Stimulated activated naive CD4-positive, alpha-beta T cell treated with Interleukin-2 at 50 U/mL for 16 hours (primary cell): ENCODE measurements around the gene C1QTNF8.

Experiments used
- DNase-seq: peaks from one replicate; lab custom pipeline; 2025; lab: John Stamatoyannopoulos, UW

Gene C1QTNF8

DNA sequence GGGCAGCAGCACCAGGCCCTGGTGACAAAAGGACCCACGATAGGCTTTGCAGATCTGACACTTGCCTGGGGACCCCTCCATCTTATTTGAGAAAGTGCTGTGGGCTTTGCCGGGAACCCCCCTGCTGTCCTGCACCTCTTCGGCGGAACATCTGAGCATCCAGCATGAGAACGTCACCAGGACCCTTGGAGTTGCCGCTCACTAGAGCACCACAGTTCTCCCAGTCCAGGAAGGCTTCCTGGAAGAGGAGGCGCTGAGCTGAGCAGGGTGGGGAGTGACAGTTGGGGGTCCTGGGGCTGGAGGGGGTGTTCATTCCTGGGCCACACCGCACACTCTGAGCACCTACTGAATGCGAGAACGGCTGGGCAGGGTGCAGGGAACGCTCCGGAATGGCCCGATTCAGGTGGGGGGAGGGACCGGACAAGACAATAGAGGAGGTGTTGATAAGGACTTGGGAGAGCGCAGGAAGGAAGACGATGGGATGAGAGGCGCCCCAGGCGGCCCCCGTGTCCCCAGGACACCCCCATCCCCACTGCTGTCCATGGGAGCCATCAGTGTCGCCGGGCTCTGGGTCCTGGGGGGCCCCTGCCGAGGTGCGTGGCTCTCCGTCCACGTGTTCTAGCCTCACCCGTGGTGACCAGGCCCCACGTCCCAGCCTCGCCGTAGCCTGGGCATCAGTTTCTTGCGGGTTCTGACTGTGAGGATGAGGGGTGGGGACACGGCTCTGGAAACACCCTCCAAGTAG is 32.1 kb upstream of the C1QTNF8 start:
- no peak for DNase-seq

DNA sequence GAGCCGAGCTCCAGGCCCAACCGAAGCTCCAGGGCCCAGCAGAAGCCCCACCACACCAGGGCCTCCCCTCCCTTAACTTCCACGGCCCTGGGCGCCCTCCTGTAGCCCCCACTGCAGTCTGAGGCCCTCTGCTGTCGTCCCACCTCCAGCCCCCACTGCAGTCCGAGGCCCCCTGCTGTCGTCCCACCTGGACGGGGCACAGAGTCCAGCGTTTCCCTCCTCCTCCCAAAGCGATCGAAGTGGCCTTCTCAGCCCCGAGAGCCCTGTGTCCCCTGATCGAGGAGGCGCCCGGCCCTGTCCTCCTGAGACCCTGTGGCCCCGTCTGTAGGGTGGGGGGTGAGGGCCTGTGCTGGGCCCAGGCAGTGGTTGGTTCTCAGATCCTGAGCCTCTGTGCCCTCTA is 31.1 kb upstream of the C1QTNF8 start:
- no peak for DNase-seq

DNA sequence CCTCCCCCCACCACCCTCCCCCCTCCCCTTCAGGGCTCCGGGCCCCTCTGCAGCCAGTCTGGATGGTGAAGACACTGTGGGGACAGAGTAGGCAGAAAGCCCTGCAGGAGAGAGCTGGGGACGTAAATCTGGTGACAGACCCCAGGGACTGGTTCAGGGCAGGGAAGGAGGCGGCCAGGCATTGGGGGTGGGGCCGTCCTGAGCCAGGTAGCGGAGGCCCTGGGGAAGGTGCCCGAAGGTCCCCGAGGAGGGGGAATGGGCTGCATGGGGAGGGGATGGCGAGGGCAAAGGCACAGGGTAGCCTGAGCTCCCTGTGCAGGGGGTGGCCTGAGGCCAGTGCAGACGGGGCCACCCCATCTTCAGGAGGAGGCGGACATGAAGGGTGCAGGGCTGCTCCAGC is 30.5 kb upstream of the C1QTNF8 start:
- DNase-seq: no peak

DNA sequence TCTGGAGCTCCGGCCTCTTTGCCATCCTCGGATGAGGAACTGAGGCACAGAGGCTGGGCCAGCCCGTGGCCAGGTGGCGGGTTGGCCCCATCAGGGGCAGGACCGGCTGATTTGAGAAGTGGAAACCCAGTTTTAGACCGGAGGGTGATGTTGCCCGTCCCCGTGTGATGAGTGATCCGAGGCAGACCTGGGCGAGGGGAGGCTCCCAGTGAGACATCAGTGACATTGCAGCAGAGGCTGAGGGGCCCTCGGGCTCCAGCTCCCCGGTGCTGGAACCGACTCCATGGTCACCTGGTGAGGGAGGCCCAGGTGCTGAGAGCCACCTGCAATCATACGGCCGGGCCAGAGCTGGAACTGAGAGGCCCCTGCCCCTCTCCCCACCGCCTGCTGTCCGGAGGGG is 30.0 kb upstream of the C1QTNF8 start:
- DNase-seq: no peak

DNA sequence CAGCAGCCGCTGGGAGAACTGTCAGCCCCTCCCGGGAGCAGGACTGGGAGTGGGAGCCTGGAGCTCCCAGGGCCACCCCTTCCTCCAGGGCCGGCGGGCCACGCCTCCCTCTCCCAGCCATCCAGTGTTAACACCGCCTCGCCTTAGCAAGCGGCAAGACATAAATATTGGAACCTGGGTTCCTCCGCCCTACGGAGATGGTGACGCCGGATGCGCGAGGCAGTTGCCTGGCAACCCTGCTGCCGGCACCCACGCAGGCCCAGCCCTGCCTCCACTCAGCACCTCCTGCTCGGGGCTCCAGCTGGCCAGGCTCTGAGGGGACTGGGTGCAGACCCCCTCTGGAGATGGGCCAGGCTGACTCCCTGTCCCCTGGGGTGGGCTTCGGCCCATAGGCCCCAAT is 29.4 kb upstream of the C1QTNF8 start:
- DNase-seq: peak; percentile 21

DNA sequence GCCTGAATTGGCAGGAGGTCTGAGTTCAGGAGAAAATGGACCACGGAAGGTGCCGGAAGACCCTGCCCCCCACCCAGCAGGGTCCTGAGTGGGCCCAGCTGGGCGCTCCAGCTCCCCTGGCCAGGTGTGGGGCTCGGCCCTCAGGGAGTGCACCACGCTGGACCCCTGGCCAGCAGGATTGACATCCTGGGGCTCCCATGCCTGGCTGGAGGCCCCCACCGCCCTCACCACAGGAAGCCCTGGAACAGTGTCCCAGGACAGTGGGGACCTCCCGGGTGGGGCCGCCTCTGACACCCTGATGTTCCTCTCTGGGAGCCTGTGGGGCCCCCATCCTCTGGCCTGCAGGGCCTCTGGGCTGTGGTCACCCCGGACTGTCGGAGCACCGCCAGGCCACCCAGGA is 28.8 kb upstream of the C1QTNF8 start:
- no peak for DNase-seq

DNA sequence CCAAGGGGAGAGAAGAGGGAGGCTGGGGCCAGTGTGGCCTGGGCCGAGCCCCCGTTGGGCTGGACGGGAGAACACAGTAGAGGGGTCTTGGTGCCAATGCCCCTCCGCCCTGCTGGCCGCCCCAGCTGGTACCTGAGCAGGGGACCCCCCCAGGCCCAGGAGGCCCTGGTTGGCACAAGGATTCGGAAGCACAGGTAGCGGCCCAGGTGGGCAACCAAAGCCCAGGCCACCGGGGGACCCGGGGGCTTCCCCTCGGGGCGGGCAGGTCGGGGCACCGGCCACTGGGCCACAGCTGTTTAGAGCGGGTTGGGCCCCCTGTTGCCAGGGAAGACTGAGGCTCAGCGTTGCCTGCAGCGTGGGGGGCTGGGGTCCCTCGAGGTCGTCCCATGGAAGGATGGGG is 28.2 kb upstream of the C1QTNF8 start:
- DNase-seq: no peak

DNA sequence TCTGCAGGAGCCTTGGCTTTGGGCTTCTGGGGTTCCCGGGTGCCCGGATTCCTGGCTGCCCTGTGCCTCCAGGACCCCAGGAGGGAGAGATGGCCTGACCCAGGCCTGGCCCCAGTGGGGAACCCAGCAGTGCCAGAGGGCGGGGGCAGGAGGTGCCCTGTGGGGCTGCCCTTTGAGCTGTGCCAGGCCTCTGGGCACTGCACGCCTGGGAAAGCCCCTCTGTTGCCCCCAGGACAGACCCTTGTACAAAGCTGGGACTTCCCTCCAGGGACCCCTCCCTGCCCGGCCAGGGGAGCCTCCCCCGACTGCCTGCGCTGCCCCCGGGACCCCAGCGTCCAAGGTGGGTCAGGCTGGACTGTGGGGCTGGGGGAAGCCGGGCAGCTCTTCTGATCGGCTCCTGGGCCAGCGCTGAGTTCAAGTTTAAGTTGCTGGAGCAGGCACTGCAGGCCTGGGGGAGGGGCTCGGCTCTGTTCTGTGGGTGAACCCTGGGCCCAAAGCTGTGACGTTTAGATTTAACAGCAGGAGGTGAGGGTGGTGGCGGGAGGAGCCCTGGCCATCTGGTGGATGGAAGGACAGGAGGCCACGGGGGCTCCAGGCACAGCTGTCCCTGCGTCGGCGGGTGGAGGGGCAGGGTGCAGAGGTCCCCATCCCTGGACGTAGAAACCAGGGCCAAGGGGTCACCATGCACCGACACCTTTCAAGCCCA is 27.6 kb upstream of the C1QTNF8 start:
- no peak for DNase-seq

DNA sequence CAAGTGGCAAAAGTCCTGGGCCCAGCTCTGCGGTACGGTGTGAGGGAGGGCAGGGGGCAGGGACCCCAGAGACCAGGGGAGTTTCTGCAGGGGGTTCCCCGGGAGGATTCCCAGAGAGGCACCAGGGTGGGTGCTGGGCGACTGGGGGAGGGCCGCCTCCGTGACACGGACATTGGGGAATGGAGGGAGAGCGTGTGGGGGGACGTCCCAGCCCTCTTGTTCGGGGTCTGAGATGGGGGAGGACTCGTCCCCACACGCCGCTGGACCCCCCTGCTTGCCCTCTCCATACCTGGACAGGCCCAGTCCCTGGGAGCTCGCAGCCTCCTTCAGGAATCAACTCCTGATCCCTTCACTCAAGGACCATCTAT is 26.3 kb upstream of the C1QTNF8 start:
- DNase-seq: no peak

DNA sequence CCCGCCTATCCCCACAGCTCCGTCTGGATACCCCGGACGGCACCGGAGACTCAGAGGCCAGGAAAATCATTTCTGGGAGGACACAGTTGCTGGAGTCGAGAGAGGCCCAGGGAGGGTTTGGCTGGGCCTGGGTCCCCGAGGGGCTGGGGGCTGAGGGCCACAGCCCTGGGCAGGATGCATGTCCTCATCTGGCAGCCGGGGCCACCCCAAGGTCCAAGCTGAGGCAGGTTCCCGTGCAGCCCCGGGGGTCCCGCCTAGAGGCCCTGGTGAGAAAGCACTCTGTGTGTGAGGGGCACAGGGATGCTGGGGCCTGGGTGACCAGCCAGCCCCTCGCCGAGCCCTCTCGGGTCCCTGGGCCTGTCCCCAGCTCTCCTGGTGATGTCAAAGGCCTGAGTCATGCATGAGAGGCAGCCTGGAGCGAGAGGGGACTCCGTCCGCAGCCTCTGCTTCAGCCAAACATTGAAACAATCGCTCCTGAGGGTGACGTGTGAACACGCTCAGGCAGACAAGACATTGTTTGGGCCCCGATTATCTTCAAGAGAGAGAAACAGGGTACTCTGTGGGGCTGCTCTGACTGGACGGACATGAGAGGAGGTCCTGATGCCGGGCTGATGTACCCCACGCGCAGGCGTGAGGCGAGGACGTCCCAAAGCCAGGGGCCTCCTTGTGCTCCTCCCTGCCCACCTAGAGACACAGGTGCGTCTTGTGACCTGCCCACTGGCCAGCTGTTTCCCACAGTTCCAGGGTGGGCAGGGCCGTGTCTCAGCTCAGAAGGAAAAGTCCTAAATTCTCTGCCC is 25.8 kb upstream of the C1QTNF8 start:
- DNase-seq: no peak

DNA sequence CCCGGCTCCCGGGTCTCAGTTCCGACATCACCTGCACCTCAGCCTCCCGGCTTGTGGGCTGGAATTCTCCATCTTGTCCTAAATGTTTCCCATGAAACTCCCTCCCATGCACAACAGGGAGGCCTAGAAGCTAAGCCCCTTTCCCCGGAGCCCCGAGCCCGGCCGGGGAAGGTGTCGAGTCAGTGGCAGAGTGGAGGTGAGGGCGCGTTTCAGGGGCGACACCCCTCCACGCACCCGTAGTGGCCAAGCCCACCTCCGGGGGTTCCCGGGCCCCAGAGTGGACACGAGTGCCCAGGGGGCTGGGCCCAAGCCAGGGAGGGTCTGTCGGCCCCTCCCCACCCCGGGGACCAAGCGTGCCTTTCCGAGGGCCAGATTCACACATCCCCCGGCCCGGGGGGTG is 25.0 kb upstream of the C1QTNF8 start:
- DNase-seq: no peak

DNA sequence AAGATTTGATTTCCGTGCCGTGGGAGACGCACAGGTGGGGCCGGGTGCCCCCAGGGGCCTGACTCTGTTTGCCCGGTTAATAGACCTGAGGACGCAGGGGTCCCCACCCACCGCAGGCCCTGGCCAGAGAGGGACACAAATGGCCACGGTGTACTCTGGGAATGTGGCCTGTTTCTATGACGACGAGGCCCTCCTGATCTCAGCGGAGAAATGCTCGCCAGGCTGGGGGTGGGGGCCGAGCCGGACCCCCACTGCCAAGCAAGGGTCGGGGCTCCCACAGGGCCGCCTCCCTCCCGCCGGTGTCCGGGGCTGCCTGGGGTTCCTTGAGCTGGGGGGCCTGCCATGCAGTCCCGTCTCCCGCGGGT is 24.5 kb upstream of the C1QTNF8 start:
- DNase-seq: no peak

DNA sequence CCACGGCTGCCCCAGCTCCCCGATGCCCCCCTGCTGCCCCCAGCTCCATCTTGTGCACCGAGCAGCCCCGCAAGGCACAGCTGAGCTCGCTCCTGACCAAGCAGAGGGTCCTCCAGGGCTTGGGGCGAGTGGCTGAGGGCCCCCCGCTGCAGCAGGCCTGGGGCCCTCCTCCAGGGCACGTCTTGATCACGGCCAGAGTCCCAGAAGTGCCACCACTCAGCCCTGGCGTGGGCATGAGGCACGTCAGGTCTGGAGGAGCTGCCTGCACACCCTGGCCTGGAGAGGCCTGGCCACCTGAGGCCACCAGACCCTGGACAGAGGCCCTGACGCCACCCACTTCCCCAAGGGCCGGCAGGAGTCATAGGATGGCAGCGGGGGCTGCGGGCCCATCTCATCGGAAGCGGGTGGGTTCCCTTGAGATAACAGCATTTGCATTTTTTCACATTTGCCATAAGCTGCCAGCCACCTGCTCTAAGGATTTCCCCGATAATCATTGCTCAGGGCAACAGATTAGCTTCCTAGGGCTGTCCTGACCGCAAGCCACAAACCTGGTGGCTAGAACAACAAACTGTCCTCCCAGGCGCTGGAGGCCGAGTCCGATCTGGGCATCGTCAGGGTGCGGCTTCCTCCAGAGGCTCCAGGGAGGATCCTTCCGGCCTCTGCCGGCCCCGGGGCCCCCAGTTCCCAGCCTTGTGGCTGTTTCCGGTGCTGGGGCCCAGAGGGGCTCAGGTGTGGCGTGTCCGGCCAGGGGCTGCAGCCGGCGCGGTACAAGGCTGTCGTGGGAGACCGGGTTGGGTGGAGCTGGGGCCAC is 23.9 kb upstream of the C1QTNF8 start:
- DNase-seq: no peak

DNA sequence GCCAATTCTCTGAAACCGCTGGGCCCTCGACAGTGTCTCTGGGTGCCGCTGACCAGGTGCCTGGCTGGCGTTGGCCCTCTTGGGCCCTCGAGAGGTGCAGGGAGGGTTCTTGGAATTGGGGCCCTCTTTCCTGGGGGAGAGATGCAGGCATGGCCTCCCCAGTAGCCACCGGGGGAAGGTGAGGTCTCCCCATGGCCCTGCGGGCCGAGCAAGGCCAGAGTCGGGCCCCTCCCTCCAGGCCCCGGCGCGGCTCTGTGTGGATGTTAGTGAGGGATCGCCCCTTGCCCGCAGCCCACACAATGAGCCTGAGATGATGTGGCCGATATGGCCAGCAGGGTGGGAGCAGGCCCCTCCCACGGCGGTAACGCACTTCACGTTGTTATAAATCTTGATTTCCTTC is 23.1 kb upstream of the C1QTNF8 start:
- no peak for DNase-seq

DNA sequence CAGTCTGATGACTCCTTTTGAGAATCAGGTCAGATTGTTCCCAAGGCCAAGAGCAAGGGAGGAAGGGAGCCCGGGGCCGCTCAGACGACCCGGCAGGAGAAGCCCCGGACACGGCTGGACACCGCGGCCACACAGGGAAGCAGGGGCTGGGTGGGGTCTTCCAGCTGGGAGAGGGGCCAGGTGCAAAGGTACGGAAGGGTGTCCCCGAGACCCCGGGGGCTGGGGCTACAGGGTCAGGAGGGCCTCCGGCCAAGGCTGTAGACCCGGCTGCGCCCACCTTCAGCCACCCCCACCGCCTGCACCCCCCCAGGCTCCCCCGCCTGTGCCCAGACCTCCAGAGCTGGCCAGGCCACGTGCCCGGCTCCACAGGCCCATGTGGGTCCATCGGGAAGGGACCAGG is 21.9 kb upstream of the C1QTNF8 start:
- DNase-seq: no peak

DNA sequence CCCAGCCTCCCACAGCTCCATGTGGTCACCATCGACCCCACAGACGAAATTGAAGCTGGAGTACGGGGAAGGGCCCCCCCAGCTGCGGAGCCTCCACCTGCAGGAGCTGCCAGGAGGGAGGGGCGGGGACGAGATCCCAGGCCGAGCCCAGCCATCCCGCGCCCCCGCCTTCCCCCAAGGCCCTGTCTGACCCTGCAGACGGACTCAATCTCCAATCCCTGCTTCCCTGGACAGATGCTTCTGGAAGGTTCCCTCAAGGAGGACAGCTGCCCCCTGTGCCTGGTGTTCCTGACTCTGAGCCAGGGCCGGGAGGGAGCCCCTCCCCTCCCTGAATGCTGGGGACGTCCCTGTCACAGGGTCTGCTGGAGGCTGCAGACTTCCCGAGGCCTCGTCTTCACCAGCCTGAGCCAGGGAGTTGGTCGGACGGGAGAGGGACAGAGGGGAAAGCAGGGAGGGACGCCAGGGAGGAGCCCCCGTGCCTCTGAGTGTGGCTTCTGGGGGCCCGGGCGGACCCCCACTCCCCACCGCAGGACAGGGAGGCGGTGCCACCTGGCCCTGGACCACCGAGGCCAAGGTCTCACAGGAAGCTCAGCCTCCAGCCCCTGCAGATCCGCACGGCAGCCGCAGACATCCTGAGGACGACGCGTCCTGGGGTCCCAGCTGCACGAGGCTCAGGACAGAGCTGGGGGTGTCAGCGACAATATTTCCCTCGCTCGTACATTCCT is 21.3 kb upstream of the C1QTNF8 start:
- DNase-seq: no peak

DNA sequence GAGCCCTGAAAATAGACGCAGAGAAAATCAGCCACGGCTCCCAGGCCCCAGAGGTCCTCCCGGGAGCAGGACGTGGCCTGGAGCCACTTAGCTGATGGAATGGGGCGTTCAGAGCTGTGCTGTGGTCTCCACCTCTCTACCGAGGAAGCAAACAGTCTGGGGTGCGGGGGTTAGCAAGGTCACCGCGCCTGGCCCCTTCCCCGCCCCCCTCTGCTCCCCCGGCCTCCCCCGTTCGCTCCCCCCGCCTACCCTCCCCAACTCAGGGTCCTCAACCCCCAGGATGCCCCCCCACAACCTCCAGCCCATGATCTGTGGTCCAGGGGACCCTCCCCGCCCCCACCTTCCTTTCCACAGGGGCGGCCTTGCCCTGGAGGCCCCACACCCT is 20.6 kb upstream of the C1QTNF8 start:
- no peak for DNase-seq

DNA sequence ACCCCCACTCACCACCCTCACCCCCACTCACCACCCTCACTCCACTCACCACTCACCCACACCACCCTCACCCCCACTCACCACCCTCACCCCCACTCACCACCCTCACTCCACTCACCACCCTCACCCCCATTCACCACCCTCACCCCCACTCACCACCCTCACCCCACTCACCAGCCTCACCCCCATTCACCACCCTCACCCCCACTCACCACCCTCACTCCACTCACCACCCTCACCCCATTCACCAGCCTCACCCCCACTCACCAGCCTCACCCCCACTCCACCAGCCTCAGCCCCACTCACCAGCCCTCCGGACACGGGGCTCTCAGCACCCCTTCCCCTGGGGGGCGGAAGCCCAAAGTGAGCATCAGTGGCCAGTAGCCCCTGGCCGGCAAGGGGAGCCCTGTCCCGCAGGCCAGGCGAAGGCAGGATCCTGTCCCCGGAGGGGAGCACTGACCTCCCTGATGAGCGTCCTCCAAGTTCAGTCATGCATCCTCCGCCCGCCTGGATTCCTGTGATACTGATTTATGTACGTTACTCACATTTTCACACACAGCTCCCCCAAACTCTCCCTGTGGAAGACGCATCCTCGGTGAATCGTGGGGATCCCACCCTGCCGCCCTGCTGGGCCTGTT is 18.0 kb upstream of the C1QTNF8 start:
- DNase-seq: no peak

DNA sequence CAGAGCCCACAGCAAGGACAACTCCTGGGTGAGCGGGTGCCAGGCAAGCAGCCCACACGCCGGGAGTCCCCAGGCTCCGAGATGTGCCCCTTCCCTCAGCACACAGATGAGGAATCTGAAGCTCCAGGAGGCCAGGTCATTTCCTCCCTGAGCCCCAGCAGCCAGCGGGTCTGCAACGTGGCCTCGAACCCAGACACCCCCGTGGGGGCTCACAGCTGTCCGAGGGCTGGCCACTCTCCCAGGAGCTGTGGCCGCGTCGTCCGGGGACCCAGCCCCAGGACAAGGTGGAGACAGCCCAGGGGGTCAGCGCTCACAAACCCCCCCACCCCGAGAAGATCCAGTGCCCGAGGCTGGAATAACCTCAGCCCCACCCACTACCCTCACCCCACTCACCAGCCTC is 17.4 kb upstream of the C1QTNF8 start:
- no peak for DNase-seq

DNA sequence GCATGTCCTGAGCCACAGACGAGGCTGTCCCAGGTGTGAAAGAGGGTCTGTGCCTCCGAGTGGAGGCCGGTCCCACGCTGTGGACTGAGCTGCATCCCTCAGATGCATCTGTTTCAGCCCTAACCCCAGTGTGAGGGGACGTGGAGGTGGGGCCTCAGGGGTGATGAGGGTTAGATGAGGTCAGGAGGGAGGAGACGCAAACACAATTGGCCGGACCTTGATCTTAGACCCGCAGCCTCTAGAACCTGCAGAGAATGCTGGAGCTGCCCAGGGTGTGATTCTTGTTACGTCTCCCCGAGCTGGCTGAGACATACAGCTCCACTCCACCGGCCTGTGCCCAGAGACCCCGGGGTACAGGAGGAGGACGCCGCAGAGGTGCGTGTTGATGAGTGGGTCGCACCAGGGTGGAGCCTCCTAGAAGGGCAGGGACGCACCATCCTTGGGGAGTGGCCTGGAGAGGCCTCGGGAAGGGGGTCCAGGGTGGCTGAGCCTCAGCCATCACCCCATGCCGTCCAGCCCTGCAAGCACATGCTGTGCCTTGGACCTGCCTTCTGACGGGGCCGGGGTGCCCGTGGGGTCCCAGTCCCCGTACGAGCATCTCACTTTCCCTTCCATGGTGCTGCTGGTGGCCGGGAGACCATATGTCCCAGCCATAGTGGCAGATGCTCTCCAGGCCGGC is 16.6 kb upstream of the C1QTNF8 start:
- no peak for DNase-seq

DNA sequence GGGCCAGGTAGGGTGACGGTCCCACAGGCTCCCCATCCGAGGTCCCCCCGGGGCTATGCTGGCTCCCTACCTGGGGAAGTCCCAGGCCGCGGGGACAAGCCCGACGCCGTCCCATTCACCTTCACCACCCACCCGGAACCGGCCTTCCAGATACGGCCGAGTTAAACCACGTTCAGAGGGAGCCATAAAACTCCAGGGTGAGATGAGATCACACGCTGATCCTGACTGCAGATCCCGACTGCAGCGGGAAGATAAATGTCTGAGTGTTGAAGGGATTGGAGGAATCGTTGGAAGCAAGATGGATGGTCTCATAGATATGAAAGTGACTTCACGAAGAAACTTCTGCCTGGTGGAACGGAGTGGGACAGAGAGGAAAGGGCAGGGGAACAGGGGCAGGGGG is 13.6 kb upstream of the C1QTNF8 start:
- DNase-seq: no peak
